HG03575 (cell line): ENCODE results near the gene RPS3.

Source experiments
- ATAC-seq: cut with Tn5 transposase; IDR thresholded peaks from one replicate; pipeline ENCODE4 v1.9.1; 2021; ENCODE audit not compliant: unreplicated experiment, insufficient number of reproducible peaks, low FRiP score; ENCODE audit errors: extremely low read depth

The RPS3 gene

DNA sequence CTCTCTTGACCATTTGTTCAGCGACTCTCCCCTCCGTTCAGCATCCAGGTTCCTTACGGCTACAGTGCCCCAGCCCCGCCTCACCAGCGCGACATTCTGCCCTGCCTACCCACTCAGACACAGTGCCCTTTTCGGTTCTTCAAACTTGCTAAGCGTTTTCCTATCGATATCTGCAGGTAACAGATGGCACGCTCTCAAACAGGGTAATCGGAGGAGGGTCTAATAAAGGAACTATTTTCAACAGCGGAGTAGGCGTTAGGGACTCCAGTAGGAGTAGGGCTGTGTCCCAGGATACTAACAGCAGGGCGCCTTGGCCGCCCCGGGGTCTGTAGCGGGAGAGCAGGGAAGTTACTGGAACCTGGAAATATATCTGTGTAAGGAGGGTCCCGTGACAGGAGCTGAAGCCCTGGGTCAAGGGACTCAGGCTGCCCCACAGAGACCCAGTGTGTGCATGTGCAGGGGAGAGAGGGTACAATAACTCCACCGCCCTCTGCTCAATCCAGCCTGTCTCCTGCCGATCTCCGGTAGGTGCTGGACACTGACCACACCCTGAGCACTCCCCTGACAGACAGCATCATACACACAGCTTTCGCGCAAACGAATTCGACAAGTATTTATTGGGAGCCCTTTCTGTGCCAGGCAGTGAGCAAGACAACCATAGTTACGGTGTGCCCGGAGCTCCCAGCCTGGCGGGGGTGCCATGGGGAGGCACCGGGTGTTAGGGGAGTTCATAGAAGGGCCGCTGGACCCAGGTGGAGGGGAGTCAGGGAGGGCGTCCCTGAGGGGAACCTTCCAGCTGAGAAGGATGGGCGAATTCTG is 31.6 kb downstream of the RPS3 start:
- no peak for ATAC-seq

DNA sequence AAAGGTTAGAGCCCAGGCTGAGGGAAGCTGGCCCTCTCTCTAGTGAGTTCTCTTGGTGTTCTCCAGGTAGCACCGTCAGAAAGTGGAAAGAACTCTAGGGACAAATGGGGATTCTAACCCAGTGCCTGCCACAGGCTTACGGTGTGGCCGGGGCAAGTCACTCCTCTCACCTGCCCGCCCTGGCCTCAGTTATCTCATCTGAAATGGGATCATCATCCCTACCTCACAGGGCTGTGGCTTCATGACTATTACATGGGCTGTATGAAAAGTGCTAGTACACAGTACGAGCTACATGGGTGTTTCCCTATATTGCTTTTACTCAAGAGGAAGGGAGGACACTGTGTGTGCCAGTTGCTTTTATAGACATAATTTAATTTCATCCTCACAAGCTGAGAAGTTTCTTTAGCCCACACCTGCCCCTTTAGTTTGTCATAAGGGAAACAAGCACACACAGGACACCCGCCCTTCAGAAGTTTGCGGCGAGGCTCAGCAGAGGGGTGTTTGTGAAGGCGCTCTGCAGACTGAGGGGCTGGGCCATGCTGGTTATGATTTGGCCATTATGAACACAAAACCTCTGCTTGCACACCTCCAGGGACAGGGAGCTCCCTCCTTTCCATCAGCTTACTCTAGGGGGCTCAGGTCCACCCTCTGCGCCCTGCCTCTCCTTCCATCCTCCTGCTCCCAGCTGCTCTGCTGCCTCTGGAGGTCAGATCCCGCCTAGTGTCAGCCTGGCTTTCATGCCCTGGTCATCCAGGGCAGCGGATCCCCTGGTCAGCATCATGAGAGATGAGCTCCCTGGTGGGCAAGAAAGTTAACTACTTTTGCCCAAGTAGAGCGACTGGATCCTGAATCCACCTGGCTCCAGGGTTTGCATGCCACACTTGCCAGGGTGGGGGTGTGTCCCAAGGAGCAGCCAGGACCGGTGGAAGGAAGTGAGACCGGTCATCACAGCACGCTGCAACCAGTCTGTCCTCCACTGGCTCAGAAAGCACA is 32.5 kb downstream of the RPS3 start:
- ATAC-seq, result no peak

DNA sequence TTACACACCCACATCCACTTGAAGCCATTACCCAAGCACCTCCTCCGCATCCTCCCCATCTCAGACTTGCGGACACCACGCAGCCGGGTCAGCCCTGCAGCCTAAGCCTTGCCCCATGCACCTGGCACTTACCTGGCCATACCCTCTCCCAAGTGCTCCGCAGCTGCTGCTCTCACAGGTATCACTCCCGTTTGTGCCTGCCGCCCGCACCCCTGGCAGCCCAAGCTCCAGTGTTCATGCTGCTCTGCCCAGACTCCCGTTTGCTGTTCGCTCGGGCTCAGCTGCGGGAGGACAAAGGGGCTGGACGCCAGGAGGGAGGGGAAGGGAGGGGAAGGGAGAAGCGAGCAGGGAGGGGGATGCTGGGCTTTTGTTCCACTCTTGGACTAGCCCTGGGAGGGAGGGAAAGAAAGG is 33.6 kb downstream of the RPS3 start, which contains the start of gene KLHL35:
KLHL35 (minus strand) TSS at position 293 of the 411 bp plus-strand sequence. CDS start 2,574 bp downstream, outside the sequence.
- no peak for ATAC-seq

DNA sequence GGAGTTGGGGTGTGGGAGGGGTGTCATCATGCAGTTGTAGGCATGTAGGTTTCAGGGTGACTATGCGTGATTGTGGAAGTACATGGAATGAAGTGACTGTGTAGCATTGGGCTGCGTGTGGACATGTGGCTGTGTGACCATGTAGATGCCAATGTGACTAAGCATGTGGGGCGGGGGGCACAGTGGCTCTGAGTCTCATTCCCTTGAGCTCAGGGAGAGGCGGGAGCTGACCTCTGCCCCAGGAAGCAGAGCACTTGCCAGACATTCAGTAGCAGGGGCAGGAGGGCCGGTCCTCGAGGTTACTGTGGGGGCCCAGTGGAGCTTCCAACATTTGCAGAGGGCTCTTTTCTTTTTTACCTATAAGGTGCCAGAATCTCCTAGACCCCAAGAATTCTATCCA is 34.1 kb downstream of the RPS3 start:
- no peak for ATAC-seq

DNA sequence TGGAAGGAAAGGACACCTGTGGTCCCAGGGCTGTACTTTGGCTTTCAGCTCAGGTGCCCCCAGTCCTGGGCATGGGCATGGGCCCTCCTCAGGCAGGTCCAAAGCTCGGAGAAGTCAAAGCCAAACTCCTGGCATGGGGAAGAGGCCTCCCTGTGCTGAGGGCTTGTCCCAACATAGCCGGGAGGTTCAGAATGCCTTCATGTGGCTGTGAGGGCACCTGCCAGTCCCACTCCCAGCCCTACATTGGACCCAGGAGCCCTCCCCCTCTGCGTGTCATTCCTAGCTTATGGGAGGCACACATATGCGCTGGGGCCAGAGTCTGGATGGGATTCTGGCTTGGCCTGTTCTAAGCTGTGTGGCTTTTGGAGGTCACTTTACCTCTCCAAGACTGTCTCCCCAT is 34.7 kb downstream of the RPS3 start:
- ATAC-seq, result no peak

DNA sequence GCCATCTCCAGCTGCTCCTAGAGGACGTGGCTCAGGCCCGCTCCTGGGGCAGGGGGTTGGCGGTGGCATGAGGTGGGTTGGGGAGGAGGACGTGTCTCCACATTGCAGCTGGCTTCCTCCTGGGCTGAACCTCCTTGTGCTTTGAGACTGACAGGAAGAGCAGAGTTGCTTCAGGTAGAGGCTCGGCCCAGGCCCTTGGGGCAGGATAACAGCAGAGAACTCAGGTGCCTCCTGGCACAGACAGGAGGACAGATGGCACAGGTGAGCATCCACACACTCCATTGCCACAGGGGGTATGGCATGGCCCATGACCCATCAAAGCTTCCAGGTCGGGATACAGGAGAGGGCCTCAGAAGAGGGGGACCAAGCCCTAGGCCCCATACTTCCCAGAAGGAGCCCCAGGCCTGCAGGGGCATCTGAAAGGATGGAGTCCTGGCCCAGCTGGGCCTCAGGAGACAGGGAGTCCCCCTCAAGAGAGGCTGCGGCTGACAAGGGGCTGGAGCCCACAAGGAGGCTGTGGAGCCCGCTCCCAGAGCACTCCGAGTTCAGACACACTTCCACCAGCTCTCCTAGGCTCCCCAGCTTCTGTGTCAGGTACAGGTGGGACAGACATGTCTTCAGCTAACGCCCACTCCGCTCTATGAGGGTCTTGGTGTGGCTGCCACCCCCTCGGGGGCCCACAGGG is 35.7 kb downstream of the RPS3 start:
- no peak for ATAC-seq

DNA sequence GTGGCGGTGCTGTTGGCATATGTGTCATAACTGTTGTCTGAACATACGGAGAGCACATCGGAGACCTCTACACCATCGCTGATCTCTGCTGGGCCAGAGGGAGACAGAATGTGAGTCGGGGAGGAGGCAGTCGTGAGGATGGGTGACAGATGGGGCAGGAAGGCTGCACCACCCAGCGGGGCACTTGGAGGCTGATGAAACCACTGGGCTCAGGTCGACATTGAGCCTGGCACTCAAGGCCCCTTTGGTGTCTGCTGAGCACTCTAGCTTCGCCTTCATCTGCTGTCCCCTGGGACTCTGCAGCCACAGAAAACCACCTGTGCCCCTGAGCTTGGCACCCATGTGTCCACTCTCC is 36.2 kb downstream of the RPS3 start:
- ATAC-seq, result no peak

DNA sequence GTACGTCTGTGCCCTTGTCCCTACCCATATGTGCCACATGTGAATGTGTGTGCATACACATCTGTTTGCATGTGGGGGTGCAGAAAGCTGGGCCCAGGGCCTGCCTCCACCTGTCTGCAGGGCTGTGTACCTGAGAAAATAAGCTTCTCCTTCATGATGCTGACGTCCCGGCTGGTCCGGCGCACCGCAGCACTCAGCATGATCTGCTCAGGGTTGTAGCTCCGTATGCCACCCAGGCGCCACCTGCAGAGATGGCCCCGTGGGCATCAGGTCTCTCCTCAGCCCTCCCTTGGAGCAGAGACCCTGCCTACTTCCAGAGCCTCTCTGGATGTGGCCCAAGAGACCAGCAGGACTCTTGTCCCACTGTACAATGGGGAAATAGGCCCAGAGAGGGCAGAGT is 37.5 kb downstream of the RPS3 start:
- ATAC-seq, result no peak

DNA sequence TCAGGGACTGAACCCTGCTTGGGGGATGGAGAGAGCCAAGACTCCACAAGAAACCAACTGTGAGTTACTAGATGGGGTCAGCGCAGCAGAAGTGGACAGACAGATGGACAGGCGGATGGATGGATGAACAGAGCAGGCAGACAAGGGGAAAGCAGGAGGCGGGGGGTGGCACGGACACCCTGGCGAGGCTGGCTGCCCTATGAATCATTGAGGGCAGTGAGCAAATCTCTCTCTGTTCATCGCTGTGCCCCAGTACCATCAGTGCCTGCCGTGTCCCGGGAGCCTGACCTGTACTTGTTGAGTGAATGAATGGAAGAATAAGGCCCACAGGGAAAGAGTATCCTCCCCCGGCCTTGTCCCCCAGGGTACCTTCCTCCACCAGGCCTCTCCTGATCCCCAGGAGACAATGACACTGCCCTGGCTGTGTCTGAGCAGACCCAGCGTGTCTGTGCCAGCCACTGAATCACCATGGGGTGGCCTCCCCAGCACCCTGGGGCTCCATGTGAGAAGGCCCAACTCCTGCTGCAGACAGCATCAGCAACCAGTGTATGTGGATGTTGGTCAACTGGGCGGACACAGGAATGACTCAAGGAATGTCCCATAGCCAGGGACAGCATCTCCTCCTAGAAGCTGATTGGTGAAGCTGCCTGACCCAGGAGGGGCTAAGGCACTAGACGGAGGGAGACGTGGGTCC is 38.8 kb downstream of the RPS3 start:
- no peak for ATAC-seq

DNA sequence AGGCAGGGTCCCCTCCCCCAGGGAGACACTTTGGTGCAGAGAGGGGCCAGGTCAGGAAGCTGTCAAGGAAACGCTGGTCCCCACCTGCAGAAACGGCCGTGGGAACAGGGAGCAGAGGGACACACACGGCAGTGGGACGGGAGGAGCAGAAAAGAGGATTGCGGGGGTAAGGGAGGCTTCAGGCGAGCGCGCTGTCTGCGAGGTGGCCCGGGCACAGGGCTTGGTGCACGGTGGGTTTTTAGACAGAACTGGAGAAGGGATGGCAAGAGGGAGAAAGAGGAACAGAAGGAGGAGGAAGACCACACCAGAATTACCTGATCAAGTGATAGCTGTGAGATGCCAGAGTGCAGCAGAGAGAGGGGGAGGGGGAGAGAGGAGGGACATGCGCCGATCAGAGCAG is 39.7 kb downstream of the RPS3 start:
- no peak for ATAC-seq

DNA sequence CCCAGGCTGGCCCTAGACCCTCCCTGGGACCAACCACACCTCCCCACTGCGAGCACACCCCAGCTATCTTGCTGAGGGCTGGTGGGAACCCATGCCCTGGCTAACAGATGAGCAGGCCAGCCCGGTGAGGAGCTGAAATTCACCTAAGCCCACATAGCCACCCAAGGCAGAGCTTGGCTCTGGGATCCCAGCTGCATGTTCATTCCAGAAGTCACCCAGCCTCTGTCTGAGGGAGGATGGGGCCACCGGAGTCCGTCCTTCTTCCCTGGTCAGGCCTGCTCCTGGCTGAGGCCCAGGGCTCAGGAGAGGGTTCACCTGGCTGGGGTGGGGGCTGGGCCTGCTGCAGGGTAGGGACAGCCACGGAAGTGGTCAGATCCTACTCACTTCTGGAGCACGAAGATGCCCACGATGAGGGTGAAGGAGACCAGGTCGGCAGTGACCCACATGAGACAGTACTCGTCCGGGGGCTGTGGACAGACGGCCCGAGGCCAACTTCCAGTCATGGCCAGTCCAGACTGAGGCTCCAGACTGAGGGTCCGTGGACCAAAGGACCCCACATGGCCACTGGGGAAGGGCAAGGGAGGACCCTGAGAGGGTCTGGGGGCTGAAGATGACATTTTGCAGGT is 40.3 kb downstream of the RPS3 start:
- no peak for ATAC-seq

DNA sequence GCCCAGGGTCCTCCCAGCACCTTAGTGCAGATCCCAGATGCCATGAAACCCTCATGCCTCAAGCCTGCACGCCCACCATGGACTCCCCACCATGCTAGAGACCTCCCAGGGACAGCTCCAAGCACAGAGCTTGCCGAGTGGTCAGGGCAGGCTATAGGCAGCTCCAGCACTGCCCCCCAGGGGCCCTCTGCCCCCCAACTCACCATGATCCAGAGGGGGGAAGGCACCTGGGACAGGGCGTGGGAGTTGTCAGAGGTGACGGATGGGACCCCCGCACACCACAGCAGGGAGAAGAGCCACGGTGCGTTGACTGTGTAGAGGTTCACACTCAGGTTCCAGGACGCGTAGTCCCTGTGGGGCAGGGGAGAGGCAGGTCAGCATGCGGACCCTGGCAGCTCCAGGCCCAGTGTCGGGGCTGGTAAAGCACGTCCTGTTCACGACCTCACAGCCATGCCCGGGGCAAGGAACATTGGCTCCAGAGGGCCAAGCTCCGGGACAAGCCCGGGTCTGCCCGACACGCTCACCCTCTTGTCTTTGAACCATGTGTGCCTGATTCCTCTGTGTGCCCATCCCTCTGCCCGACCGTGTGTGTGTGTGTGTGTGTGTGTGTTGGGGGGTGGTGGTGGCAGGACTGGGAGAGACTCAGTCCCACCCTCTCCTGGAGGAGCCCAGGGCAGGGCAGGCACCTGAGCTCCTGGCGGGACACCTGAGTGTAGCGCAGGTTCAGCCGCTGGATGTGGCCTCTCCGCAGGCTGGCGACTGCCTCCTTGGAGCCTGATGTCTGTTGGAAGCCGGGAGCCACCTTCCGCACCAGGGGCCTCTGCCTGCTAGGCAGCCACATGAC is 41.9 kb downstream of the RPS3 start:
- no peak for ATAC-seq

DNA sequence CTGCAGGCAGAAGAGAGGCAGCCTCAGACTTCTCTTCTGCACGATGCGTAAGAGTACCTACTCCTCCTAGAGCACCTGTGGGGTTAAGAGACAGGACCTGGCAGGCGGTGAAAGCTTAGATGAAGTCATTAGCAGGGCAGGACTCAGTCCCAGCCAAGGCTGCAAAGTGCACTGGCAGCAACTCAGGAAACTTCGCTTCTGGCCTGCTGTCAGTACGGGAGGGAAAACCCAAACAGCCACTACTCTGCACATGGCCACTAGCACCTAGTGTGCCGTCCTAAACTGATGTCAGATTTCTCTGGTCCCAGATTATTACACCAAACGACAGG is 42.5 kb downstream of the RPS3 start:
- no peak for ATAC-seq

DNA sequence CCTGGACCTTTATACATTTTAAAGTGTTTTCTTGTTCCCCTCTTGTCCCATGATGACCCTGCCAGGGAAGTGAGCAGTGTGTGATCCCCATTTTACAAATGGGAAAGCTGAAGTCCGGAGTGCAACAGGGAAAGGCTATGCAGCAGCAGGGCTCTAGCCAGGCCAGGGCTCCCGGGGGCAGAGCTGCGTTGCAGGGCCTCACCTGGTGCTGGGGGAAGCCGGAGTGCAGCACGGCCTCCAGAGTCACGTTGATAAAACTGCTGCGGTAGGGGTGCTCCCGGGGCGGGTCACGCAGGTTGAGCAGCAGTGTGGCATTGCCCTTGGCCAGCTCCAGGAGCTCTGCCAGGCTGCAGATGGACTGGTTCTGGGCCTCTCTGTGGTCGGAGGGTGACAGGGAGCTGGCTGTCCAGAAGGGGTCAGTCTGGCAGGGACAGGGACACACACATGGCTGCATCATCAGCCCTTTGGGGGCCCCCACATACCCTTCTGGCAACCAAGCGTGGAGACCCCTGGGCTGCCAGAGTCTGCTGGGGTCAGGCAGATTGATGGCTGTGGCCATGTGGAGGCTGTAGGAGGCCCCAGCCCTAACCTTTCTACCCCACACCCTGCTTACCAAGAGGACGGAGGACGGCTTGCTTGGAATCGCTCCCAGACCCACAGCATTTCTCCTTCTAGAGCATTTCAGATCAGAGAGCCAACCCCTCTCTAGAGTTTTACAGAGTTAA is 43.0 kb downstream of the RPS3 start:
- ATAC-seq, result no peak

DNA sequence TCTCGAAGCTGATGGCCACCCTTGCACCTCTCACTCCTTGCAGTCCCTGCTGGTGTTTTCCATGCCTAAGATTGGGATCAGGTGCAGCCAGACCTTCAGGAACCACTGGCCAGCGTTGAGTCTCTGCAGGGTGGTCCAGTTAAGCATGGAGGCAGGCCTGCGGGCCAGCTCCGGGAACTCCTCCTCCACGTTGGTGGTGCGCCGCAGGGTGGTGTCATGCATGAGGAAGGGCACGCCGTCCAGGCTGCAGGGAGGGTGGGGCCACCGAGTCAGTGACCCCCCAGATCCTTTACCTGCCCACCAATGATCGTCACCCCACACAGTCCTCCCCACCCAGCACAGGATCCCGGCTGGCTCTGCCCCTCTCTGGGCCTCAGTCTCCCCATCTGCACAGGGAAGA is 43.7 kb downstream of the RPS3 start:
- no peak for ATAC-seq

DNA sequence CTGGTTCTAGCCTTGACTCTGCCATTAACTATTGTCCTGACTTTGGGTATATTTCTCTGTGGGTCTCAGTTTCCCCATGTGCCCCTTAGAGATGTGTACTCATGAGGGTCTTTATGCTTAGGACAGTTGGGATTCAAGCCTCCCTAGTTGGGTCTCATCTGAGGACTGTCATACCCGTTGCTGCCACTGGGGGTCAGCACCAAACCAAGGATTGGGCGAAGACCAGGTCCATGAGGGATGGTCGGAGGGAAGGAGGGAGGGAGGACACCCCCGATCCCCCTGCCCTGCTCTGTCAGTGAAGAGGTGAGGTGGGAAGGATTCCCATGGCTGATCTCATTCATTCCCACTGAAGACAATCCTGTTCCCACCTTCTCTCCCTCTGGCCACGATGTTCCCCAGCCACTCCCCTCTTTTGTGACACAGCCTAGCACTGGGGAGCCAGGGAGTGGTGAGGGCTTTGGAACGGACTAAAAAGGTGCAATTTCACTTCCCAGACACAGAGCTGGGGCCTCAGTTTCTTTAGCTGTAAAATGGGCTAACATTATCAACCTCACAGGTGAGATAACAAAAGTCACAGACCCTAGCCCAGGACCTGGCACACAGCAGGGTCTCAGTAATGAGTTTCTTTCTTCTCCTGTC is 46.1 kb downstream of the RPS3 start:
- ATAC-seq, result no peak

DNA sequence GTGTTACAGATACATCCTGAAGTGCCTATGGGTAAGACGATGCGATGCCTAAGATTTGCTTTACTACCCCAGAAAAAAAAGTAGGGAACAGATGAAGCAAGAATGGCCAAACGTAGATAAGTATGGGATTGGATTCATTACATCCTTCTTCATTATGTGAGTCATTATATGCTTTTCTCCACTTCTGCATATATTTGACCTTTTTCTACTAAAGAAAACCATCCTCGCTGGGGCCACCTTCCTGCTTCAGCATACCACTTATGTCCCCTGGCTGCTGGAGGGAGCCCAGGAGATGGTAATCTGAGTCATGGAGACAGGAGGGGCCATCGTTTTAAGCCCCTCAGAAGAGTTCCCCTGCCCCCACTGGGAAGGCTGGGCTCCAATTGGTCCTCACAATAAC is 48.1 kb downstream of the RPS3 start:
- ATAC-seq, result no peak
